Naive thymus-derived CD8-positive, alpha-beta T cell (primary cell): ENCODE results near the gene SEC14L2. TPM values are rescaled to one million over a fixed set of nuclear protein-coding genes. Genes with fewer than 3 reads are reported as not detected.

Experiments
- ATAC-seq, 2 donors: fragments of 150-1000 bp; cut with Tn5 transposase in 1 of 2; sonication (Bioruptor Pico), chemical (Tn5 transposase) in 1 of 2; 1 replicate in 1 of 2; 2 replicates in 1 of 2; pipeline ENCODE4 v1.10.0; 2021; ENCODE audit warnings: mild to moderate bottlenecking in 2 of 2, moderate library complexity in 2 of 2
- POLR2A ChIA-PET: fragments of 350-600 bp; sonication (Branson Sonifier 250); formaldehyde crosslinking; loops from one replicate; lab custom pipeline; 2021; ENCODE audit warnings: antibody characterized with exemption; lab: Charles Lee
- DNase-seq, 10 donors: peaks; one replicate each; pipeline versions ENCODE4 v3.0.0 to v3.0.0-alpha.2; 2020 to 2022
- H3K27ac Mint-ChIP-seq, 10 donors: one replicate each; pipeline ENCODE4 v1.8.0; 2020 to 2022; ENCODE audit warnings: mild to moderate bottlenecking in 10 of 10, mixed read lengths in 10 of 10, moderate library complexity in 4 of 10, inconsistent platforms in 1 of 10
- H3K27me3 Mint-ChIP-seq, 5 donors: one replicate each; pipeline ENCODE4 v1.8.0; 2021 to 2022; ENCODE audit warnings: mixed read lengths in 5 of 5
- H3K36me3 Mint-ChIP-seq, 3 donors: one replicate each; pipeline ENCODE4 v1.8.0; 2020 to 2022; ENCODE audit warnings: mixed read lengths in 3 of 3, mild to moderate bottlenecking in 2 of 3, inconsistent platforms in 1 of 3
- H3K4me1 Mint-ChIP-seq, 4 donors: one replicate each; pipeline ENCODE4 v1.8.0; 2021 to 2022; ENCODE audit warnings: mixed read lengths in 4 of 4
- H3K4me3 Mint-ChIP-seq, 10 donors: one replicate each; pipeline ENCODE4 v1.8.0; 2020 to 2022; ENCODE audit warnings: mild to moderate bottlenecking in 10 of 10, mixed read lengths in 10 of 10, moderate library complexity in 6 of 10, inconsistent platforms in 1 of 10
- H3K9me3 Mint-ChIP-seq, 9 donors: one replicate each; pipeline ENCODE4 v1.8.0; 2020 to 2022; ENCODE audit warnings: mixed read lengths in 9 of 9, mild to moderate bottlenecking in 3 of 9, inconsistent platforms in 1 of 9, moderate library complexity in 1 of 9
- polyA plus RNA-seq, 3 donors: library from polyadenylated mRNA; unstranded; fragments of 300-500 nt; fragmentation: Illumina TruSeq; gene quantifications; one replicate each; pipeline ENCODE4 v1.2.3, GENCODE V29; 2021
- total RNA-seq, 8 experiments: library from RNA in 2 of 8; stranded (reverse) in 2 of 8; gene quantifications; one replicate each; pipeline ENCODE4 v1.2.3 and lab custom pipeline; 2021 to 2026

Gene SEC14L2
- total RNA-seq, result 10 to 100 TPM; 17.8 to 19.9 TPM
- 10 to 100 TPM; 16.8 to 25.9 (median 22.5) TPM for polyA plus RNA-seq
- 11.5 to 74.8 (median 17.9) reads per million in 6 experiments for total RNA-seq (lab: John Stamatoyannopoulos, UW)

DNA sequence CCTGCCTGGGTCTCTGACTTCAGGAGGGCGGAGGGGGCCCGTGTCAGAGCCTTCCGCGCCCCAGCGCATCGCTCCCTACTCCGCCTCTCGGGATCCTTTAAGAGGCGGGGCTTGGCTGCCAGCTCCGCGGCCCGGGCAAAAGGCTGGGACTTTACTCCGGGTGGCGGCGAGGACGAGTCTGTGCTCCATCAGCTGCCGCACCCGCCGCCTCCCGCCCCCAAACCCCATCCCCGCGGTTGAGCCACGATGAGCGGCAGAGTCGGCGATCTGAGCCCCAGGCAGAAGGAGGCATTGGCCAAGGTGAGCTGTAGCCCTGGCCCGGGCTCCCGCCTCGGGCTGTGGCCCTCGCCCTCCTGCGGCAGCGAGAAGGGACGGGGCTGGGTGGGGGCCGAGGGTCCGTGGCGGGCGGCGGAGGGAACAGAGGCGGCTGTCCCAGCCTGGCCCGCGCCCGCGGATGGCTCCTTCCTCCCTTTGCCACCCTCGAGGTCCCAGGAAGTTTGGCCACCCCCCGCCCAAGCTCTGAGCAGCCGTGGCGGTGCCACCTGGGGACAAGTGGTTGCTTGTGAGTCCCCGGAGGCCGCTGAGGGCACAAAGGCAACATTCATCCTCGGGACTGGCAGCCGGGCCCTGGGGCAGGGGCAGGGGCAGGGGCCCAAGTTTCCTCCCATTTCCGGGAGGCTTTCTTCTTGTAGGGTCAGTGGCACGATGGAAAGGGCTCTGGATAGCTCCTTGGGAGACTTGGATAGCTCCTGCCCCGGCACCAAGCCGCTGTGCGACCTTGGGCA is at the start of gene SEC14L2:
TSS of gene SEC14L2 (plus strand) at position 148 of the 785 bp plus-strand sequence. CDS start at position 247, 99 bp downstream.
- peak within 1 kb of the TSS; percentile 78 to 96 (median 92) for H3K27ac Mint-ChIP-seq
- peaks cover 30 to 66% (median 56%) of the 10 kb centered on the region in 4 donors for H3K4me1 Mint-ChIP-seq
- H3K9me3 Mint-ChIP-seq, result no peaks in the 10 kb centered on the region
- POLR2A ChIA-PET, result interaction anchor here (0.8 to 5.8 kb wide), 9 partner anchors 15 to 121 kb away, joined by 3 to 118 read pairs (median 8); partner anchors contain the start of genes CASTOR1, MTFP1 and TBC1D10A
- H3K4me3 Mint-ChIP-seq, result peak within 1 kb of the TSS; percentile 82 to 95 (median 90)
- peaks cover 0 to 6% (median 0%) of the 10 kb centered on the region in 5 donors for H3K27me3 Mint-ChIP-seq
- ATAC-seq, result peak; percentile 75 to 79
- H3K36me3 Mint-ChIP-seq, result peaks cover 0 to 4% (median 3%) of the 10 kb centered on the region in 3 donors
- DNase-seq, result peak; percentile 19 to 72 (median 58)

DNA sequence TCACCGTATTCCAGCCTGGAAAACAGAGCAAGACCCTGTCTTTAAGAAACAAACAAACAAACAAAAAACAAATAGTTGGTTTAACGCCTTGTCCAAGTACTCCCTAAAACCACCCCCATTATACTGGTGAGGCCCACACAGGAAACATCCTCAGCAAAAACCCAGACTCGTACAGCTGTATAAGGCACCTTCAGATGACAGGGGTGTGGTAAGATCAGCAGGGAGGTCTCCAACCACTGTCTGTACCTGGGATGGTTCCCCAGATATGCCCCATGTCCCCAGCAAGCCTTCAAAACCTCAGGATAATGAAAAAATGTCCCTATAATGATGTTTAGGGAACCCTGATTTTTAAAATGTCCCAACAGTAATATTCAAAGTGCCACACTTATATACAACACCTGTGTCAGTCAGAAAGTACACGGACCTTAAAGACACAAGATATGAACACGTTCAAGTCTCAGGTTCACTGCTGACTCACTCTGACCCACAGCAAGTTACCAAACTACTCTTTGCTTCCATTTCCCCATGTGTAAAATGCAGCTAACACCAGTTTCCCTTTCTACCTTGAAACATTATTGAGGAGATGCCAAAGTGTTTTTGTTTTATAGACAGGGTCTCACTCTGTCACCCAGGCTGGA is 49.4 kb upstream of the SEC14L2 start:
- peaks cover 0 to 97% (median 23%) of the 10 kb centered on the region in 3 donors for H3K36me3 Mint-ChIP-seq
- ATAC-seq (no peak), DNase-seq (no peak)
- peaks cover 17 to 58% (median 34%) of the 10 kb centered on the region in 4 donors for H3K4me1 Mint-ChIP-seq
- peak overlapping the region in 3 of 10 donors; percentile 4 to 31 (median 14) for H3K4me3 Mint-ChIP-seq
- H3K9me3 Mint-ChIP-seq, result no peaks in the 10 kb centered on the region
- H3K27me3 Mint-ChIP-seq, result no peaks in the 10 kb centered on the region
- POLR2A ChIA-PET, result interaction anchor here (1.0 kb wide), 1 partner anchor 59 kb away, joined by 4 read pairs; no protein-coding TSS in a partner anchor
- H3K27ac Mint-ChIP-seq, result peak overlapping the region in 9 of 10 donors; percentile 25 to 89 (median 63)

DNA sequence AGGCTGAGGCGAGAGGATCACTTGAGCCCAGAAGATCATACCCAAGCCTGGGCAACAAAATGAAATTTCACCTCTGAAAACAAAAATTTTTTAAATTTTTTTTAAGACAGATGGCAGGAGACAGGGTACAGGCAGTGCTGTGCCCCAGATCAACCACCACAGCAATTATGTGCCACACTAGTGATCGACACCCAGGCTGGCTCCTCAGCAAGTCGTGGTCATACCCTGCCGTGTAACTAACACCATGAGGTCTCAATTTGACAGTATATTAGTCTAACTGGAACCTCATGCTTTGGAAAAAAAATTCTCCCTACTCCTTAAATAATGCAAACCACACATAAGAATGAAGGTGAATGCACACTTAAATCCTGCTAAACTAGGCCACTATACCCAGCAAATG is 48.4 kb upstream of the SEC14L2 start:
- H3K27ac Mint-ChIP-seq, result peak overlapping the region in 8 of 10 donors; percentile 22 to 83 (median 59)
- DNase-seq (no peak), ATAC-seq (no peak)
- H3K36me3 Mint-ChIP-seq, result peaks cover 0 to 94% (median 22%) of the 10 kb centered on the region in 3 donors
- H3K4me1 Mint-ChIP-seq, result peaks cover 18 to 63% (median 44%) of the 10 kb centered on the region in 4 donors
- POLR2A ChIA-PET, result interaction anchor here (1.0 kb wide), 1 partner anchor 60 kb away, joined by 4 read pairs; no protein-coding TSS in a partner anchor
- no peaks in the 10 kb centered on the region for H3K9me3 Mint-ChIP-seq
- peak overlapping the region in 2 of 10 donors; percentile 11 to 15 for H3K4me3 Mint-ChIP-seq
- H3K27me3 Mint-ChIP-seq, result no peaks in the 10 kb centered on the region

DNA sequence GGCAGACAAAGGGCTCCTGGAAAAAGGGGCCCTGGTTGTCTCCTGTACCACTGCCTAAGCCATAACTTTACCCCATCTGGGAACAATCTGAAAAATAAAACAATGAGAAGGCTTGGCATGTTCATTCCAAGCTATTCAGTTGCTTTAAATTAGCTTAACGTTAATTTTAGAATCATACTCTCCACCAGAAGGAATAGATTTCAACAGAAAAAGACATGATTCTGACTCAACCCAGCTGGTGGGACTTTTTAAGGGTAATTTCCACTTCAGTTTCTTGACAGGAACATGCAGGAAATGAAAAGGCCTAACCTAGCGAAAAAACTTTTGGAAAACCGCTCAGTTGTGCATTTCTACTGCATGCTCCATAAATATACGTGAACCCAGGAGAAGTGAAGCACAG is 48.0 kb upstream of the SEC14L2 start:
- H3K4me3 Mint-ChIP-seq, result peak overlapping the region in 1 of 10 donors; percentile 11
- H3K27ac Mint-ChIP-seq, result peak overlapping the region in 7 of 10 donors; percentile 22 to 83 (median 65)
- POLR2A ChIA-PET, result interaction anchor here (1.8 kb wide), 1 partner anchor 59 kb away, joined by 11 read pairs; the partner anchor contains the start of gene CASTOR1
- H3K27me3 Mint-ChIP-seq, result no peaks in the 10 kb centered on the region
- H3K9me3 Mint-ChIP-seq, result no peaks in the 10 kb centered on the region
- H3K36me3 Mint-ChIP-seq, result peaks cover 0 to 94% (median 21%) of the 10 kb centered on the region in 3 donors
- DNase-seq (no peak), ATAC-seq (no peak)
- peaks cover 21 to 66% (median 48%) of the 10 kb centered on the region in 4 donors for H3K4me1 Mint-ChIP-seq

DNA sequence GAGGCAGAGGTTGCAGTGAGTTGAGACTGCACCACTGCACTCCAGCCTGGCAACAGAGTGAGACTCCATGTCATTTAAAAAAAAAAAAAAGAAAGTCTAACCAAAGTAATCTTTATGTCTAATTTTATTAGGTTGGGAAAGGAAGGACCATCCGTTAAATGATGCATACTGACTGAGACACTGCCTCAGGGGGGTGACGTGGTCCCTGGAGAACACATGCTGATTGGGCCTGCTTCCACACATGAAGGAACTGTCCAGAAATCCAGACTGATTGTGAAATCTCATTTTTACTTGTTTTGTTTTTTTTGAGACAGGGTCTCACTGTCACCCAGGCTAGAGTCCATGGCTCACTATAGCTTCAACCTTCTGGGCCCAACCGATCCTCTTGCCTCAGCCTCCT is 45.6 kb upstream of the SEC14L2 start:
- peaks cover 33 to 83% (median 72%) of the 10 kb centered on the region in 4 donors for H3K4me1 Mint-ChIP-seq
- no peaks in the 10 kb centered on the region for H3K9me3 Mint-ChIP-seq
- peak overlapping the region in 5 of 10 donors; percentile 19 to 63 (median 33) for H3K27ac Mint-ChIP-seq
- peak overlapping the region in 5 of 10 donors; percentile 4 to 33 (median 23) for H3K4me3 Mint-ChIP-seq
- H3K36me3 Mint-ChIP-seq, result peaks cover 0 to 79% (median 14%) of the 10 kb centered on the region in 3 donors
- POLR2A ChIA-PET, result interaction anchor here (0.7 to 1.5 kb wide), 2 partner anchors 25 to 45 kb away, joined by 3 to 5 read pairs; no protein-coding TSS in a partner anchor
- ATAC-seq, result no peak
- DNase-seq, result no peak
- no peaks in the 10 kb centered on the region for H3K27me3 Mint-ChIP-seq

DNA sequence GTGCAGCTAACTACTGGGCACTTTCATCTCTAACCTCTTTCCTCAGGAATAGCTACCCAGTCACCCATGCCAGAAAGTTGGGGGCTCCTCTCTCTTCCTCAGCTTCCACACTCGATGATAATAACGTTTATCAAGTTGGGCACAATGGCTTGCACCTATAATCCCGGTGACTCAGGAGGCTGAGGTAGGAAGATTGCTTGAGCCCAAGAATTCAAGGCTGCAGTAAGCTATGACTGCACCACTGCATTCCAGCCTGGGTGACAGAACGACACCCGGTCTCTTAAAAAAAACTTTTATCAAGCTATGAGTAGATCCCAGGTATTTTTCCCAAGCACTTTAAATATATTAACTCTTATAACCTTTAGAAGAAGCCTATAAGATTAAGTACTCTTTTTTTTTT is 42.2 kb upstream of the SEC14L2 start:
- peak overlapping the region; percentile 72 to 99 (median 92) for H3K27ac Mint-ChIP-seq

DNA sequence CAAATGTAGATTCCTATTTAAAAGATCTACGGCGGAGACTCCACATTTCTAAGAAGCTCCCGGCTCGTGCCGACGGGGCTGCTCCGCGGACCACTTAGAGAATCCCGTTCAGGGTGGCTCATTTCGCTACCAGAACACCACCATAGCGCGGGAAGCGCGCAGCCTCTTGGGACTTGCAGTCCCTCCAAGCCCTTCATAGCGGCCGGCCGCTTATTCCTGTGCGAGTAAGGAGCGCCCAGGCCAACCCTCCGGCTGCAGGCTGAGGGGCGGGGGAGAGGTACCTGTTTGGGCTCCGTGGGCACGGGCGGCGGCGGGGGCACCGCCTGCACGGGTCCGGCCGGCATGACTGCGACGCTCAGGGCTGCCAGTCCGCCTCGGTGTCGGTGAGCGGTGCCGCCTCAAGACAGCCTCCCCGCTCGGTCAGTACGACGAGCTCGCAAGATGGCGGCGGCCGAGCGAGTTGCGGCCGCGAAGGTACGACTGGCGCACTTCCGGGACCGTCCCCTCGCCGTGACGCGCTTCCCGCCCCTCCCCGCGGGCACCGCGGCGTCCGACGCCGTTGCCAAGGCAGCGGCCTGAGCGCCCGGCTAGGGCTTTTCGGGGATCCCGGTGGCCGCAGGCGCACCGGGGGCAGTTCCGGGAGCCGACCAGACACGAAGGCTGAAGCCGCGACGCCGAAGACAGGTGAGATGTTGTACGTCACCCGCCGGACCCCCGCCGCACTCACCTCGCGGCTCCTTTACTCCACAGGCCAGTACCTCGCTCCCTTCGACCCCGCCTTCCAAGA is 40.2 kb upstream of the SEC14L2 start, which contains the start of the genes CCDC157 and SF3A1:
TSS of gene CCDC157 (plus strand) at position 559 of the 787 bp plus-strand sequence. CDS start 8,994 bp downstream, outside the sequence.
TSS of gene SF3A1 (minus strand) at position 446 of the 787 bp plus-strand sequence. CDS start at position 344, 102 bp downstream.
- POLR2A ChIA-PET, result interaction anchor here (0.5 to 4.9 kb wide), 30 partner anchors 11 to 612 kb away, joined by 3 to 100 read pairs (median 4); partner anchors contain the start of genes CASTOR1, MORC2, OSM and RNF215
- H3K4me3 Mint-ChIP-seq, result peak within 1 kb of the TSS; percentile 91 to 98 (median 96)
- DNase-seq (peak; percentile 79 to 91 (median 86)), ATAC-seq (peak; percentile 85 to 86)
- peaks cover 25 to 63% (median 58%) of the 10 kb centered on the region in 4 donors for H3K4me1 Mint-ChIP-seq
- peaks cover 0 to 28% (median 8%) of the 10 kb centered on the region in 3 donors for H3K36me3 Mint-ChIP-seq
- peak within 1 kb of the TSS; percentile 93 to 99 (median 96) for H3K27ac Mint-ChIP-seq
- no peaks in the 10 kb centered on the region for H3K9me3 Mint-ChIP-seq
- H3K27me3 Mint-ChIP-seq, result no peaks in the 10 kb centered on the region

More for the DNA sequence above, 42.2 kb upstream of the SEC14L2 start:
- Mint-ChIP-seq H3K4me1 (peaks cover 28 to 81% (median 72%) of the 10 kb centered on the region in 4 donors), H3K36me3 (peaks cover 0 to 48% (median 14%) of the 10 kb centered on the region in 3 donors), H3K27me3 (no peaks in the 10 kb centered on the region), H3K4me3 (peak overlapping the region; percentile 91 to 98 (median 96)), H3K9me3 (no peaks in the 10 kb centered on the region)
- POLR2A ChIA-PET, result interaction anchor here (0.7 to 4.5 kb wide), 5 partner anchors 28 to 522 kb away, joined by 3 to 100 read pairs (median 7); partner anchors contain the start of genes CASTOR1 and TBC1D10A
- DNase-seq, result no peak
- ATAC-seq, result no peak

DNA sequence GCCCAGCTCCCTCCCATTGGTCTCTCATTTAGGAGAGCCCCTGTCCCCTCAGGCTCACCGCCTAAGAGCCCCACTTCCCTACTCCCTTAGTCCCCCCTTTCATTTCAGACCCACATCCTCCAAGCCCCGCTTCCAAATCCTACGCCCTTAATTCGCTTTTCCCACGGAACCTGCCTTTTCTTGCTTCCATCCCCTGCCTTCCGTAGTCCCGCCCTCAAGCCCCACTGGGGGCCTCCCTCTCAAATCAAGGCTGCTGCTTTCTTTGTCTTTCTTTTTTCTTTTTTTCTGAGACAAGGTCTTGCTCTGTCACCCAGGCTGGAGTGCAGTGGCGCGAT is 39.6 kb upstream of the SEC14L2 start:
- Mint-ChIP-seq H3K4me1 (peaks cover 24 to 57% (median 52%) of the 10 kb centered on the region in 4 donors), H3K4me3 (peak overlapping the region; percentile 91 to 98 (median 96)), H3K36me3 (peaks cover 0 to 22% (median 4%) of the 10 kb centered on the region in 3 donors), H3K27ac (peak overlapping the region; percentile 93 to 99 (median 96)), H3K27me3 (no peaks in the 10 kb centered on the region), H3K9me3 (no peaks in the 10 kb centered on the region)
- peak; percentile 19 to 27 for ATAC-seq
- POLR2A ChIA-PET, result interaction anchor here (0.5 to 4.9 kb wide), 27 partner anchors 11 to 611 kb away, joined by 3 to 100 read pairs (median 4); partner anchors contain the start of genes CASTOR1, MORC2, OSM and RNF215
- DNase-seq, result peak in 6 of 10 donors; percentile 28 to 59 (median 52)

DNA sequence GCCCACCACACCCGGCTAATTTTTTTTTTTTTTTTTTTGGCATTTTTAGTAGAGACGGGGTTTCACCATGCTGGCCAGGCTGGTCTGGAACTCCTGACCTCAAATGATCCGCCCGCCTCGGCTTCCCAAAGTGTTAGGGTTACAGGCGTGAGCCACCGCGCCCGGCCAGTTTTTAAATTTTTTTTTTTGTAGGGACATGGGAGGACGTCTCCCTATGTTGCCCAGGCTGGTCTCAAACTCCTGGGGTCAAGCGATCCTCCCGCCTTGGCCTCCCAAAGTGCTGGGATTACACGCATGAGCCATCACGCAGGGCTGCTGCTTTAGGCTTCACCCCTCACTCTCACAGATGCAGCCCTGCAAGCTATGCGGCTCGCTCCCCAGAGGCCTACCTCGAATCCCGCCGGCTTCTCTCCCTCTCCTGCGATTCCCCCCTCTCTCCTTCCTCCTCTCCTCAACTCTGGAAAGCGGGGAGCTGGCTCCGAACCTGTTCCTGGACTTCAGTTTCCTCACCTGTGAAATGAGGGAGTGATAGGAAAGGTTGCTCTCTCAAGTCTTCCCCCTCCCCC is 39.1 kb upstream of the SEC14L2 start:
- H3K36me3 Mint-ChIP-seq, result peaks cover 0 to 17% (median 3%) of the 10 kb centered on the region in 3 donors
- peak overlapping the region; percentile 73 to 99 (median 96) for H3K27ac Mint-ChIP-seq
- peak overlapping the region; percentile 91 to 98 (median 96) for H3K4me3 Mint-ChIP-seq
- POLR2A ChIA-PET, result interaction anchor here (1.1 to 4.9 kb wide), 8 partner anchors 21 to 69 kb away, joined by 3 to 100 read pairs (median 12); partner anchors contain the start of gene CASTOR1
- no peaks in the 10 kb centered on the region for H3K27me3 Mint-ChIP-seq
- no peak for ATAC-seq
- DNase-seq, result no peak
- H3K9me3 Mint-ChIP-seq, result no peaks in the 10 kb centered on the region
- H3K4me1 Mint-ChIP-seq, result peaks cover 28 to 52% (median 47%) of the 10 kb centered on the region in 4 donors

DNA sequence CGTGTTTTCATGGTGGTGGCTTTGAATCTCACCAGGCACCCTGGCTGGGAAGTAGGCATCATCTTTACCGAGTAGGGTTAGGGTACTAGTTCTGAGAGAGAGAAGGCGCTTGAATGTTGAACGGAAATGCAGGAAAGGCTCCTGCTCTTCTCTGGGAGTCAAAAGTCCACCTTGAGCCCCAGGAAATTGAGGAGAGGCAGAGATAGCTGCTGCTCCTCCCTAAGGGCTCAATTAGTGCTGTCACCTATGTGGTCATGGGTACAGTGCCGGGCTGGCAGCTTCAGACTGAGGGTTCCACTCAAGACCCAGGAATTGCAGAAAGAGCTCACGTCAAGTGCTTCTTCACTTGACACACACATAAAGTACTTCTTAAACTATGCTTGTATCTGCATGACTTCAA is 38.3 kb upstream of the SEC14L2 start:
- H3K4me1 Mint-ChIP-seq, result peaks cover 26 to 44% (median 40%) of the 10 kb centered on the region in 4 donors
- no peak for DNase-seq
- no peaks in the 10 kb centered on the region for H3K27me3 Mint-ChIP-seq
- POLR2A ChIA-PET, result interaction anchor here (1.1 to 4.9 kb wide), 3 partner anchors 44 to 70 kb away, joined by 3 to 65 read pairs (median 12); partner anchors contain the start of gene CASTOR1
- H3K9me3 Mint-ChIP-seq, result no peaks in the 10 kb centered on the region
- peaks cover 0 to 12% (median 3%) of the 10 kb centered on the region in 3 donors for H3K36me3 Mint-ChIP-seq
- no peak for ATAC-seq
- H3K4me3 Mint-ChIP-seq, result peak overlapping the region in 5 of 10 donors; percentile 14 to 98 (median 81)
- H3K27ac Mint-ChIP-seq, result peak overlapping the region in 7 of 10 donors; percentile 15 to 99 (median 87)
